H1 (cell line): Measurements from ENCODE around the gene FOSL2. TPM values are rescaled to one million over a fixed set of nuclear protein-coding genes. Genes with fewer than 3 reads are reported as not detected.

Source experiments
- CTCF ChIA-PET: fragments of 300-600 bp; sonication (Branson Sonifier 250); formaldehyde crosslinking; loops from one replicate; lab custom pipeline; 2021; ENCODE audit not compliant: partially characterized antibody; lab: Charles Lee
- POLR2A ChIA-PET: fragments of 300-600 bp; sonication (Branson Sonifier 250); formaldehyde crosslinking; loops from one replicate; lab custom pipeline; 2021; ENCODE audit warnings: inconsistent platforms; ENCODE audit not compliant: partially characterized antibody; lab: Charles Lee
- DNase-seq, 2 experiments: peaks; one replicate each; pipeline versions ENCODE4 v3.0.0 to v3.0.0-alpha.2; 2010 to 2022; ENCODE audit warnings: low spot score in 2 of 2, low read depth in 1 of 2, mixed read lengths in 1 of 2
- FAIRE-seq: peaks from 2 replicates; lab custom pipeline; 2011; peaks lifted over from hg19 to GRCh38; lab: Jason Lieb, UNC
- H2AFZ ChIP-seq: 2 replicates; pipeline ENCODE4 v1.8.1; 2012; ENCODE audit warnings: low read length, inconsistent platforms
- H2AK5ac ChIP-seq: 2 replicates; pipeline ENCODE4 v1.6.1; 2013; ENCODE audit warnings: low read depth, low read length
- H2BK120ac ChIP-seq: replicated peaks from 2 replicates; pipeline ENCODE3; 2013; ENCODE audit warnings: low read depth, low read length, inconsistent platforms
- H2BK12ac ChIP-seq: 2 replicates; pipeline ENCODE4 v1.6.1; 2013; ENCODE audit warnings: low read depth, low read length
- H2BK15ac ChIP-seq: 2 replicates; pipeline ENCODE4 v1.6.1; 2013; ENCODE audit warnings: low read length
- H2BK20ac ChIP-seq: 2 replicates; pipeline ENCODE4 v1.6.1; 2013; ENCODE audit warnings: low read length
- H2BK5ac ChIP-seq: 2 replicates; pipeline ENCODE4 v1.6.1; 2013; ENCODE audit warnings: low read depth, low read length
- H3K14ac ChIP-seq: 2 replicates; pipeline ENCODE4 v1.6.1; 2013; ENCODE audit warnings: inconsistent platforms; ENCODE audit not compliant: insufficient read length
- H3K18ac ChIP-seq: 2 replicates; pipeline ENCODE4 v1.6.1; 2013; ENCODE audit warnings: low read length; ENCODE audit errors: extremely low read depth
- H3K23ac ChIP-seq: 2 replicates; pipeline ENCODE4 v1.6.1; 2013; ENCODE audit warnings: inconsistent platforms; ENCODE audit not compliant: insufficient read length
- H3K23me2 ChIP-seq: 2 replicates; pipeline ENCODE4 v1.6.1; 2013; ENCODE audit warnings: low read depth, low read length
- H3K27ac ChIP-seq: 2 replicates; pipeline ENCODE4 v1.6.1; 2011; ENCODE audit warnings: low read depth, low read length, inconsistent platforms
- H3K27me3 ChIP-seq, 4 experiments: replicated peaks in 1 of 4; 1 replicate in 1 of 4; 2 replicates in 3 of 4; pipeline versions ENCODE4 v1.6.1 to v1.8.1; 2011 to 2013; ENCODE audit warnings: low read length in 3 of 4, mild to moderate bottlenecking in 3 of 4, inconsistent platforms in 2 of 4, mixed read lengths in 2 of 4, moderate library complexity in 1 of 4; ENCODE audit not compliant: control insufficient read depth in 3 of 4, insufficient read depth in 3 of 4; ENCODE audit errors: extremely low read depth in 1 of 4
- H3K36me3 ChIP-seq, 4 experiments: 2 replicates each; pipeline versions ENCODE4 v1.6.1 to v1.8.1; 2011 to 2013; ENCODE audit warnings: mild to moderate bottlenecking in 4 of 4, low read length in 3 of 4, moderate library complexity in 2 of 4, control low read depth in 1 of 4, inconsistent platforms in 1 of 4; ENCODE audit not compliant: insufficient read depth in 4 of 4, control insufficient read depth in 2 of 4
- H3K4ac ChIP-seq: replicated peaks from 2 replicates; pipeline ENCODE3; 2013; ENCODE audit warnings: low read length, low read depth, mixed read lengths, inconsistent platforms; ENCODE audit not compliant: insufficient read length
- H3K4me1 ChIP-seq, 4 experiments: replicated peaks in 1 of 4; 1 replicate in 1 of 4; 2 replicates in 3 of 4; pipeline versions ENCODE4 v1.6.1 to v1.8.1; 2011 to 2013; ENCODE audit warnings: low read length in 3 of 4, inconsistent platforms in 2 of 4, mixed read lengths in 1 of 4; ENCODE audit not compliant: insufficient read depth in 4 of 4, control insufficient read depth in 3 of 4
- H3K4me2 ChIP-seq, 2 experiments: 2 replicates each; pipeline versions ENCODE4 v1.6.1 to v1.8.1; 2011 to 2013; ENCODE audit warnings: low read depth in 2 of 2, low read length in 2 of 2, control low read depth in 1 of 2, inconsistent platforms in 1 of 2, mild to moderate bottlenecking in 1 of 2; ENCODE audit not compliant: insufficient read depth in 1 of 2
- H3K4me3 ChIP-seq, 4 experiments: fragments of 200-600, 300-600 bp in 1 of 4; sonication (generic), shearing (Covaris generic), sonication (Bioruptor Twin) in 1 of 4; 2 replicates each; pipeline versions ENCODE4 v1.5.1 to v1.8.1; 2011 to 2016; ENCODE audit warnings: low read length in 4 of 4, low read depth in 3 of 4, control low read depth in 2 of 4, inconsistent platforms in 2 of 4, mild to moderate bottlenecking in 2 of 4, mixed read lengths in 1 of 4, moderate library complexity in 1 of 4; ENCODE audit not compliant: insufficient read depth in 2 of 4; ENCODE audit errors: extremely low read depth in 1 of 4
- H3K56ac ChIP-seq: replicated peaks from 2 replicates; pipeline ENCODE3; 2013; ENCODE audit warnings: low read depth, mild to moderate bottlenecking, mixed read lengths, low read length, inconsistent platforms; ENCODE audit not compliant: insufficient read length
- H3K79me1 ChIP-seq: 2 replicates; pipeline ENCODE4 v1.6.1; 2013; ENCODE audit warnings: low read depth, low read length, control low read depth
- H3K79me2 ChIP-seq, 2 experiments: 2 replicates each; pipeline versions ENCODE4 v1.6.1 to v1.8.1; 2012 to 2013; ENCODE audit warnings: low read length in 2 of 2, mild to moderate bottlenecking in 2 of 2, inconsistent platforms in 1 of 2; ENCODE audit not compliant: insufficient read depth in 2 of 2, control insufficient read depth in 1 of 2
- H3K9ac ChIP-seq, 4 experiments: replicated peaks in 1 of 4; 1 replicate in 1 of 4; 2 replicates in 3 of 4; pipeline versions ENCODE4 v1.6.1 to v1.8.1; 2011 to 2013; ENCODE audit warnings: low read depth in 3 of 4, low read length in 3 of 4, control low read depth in 2 of 4, mild to moderate bottlenecking in 2 of 4, moderate library complexity in 2 of 4, inconsistent platforms in 1 of 4; ENCODE audit errors: extremely low read depth in 1 of 4
- H3K9me3 ChIP-seq, 2 experiments: 2 replicates each; pipeline versions ENCODE4 v1.6.1 to v1.8.1; 2012 to 2013; ENCODE audit warnings: mild to moderate bottlenecking in 2 of 2, moderate library complexity in 2 of 2, control low read depth in 1 of 2, inconsistent platforms in 1 of 2, low read depth in 1 of 2, low read length in 1 of 2, mixed read lengths in 1 of 2; ENCODE audit not compliant: insufficient read depth in 2 of 2
- H4K20me1 ChIP-seq, 2 experiments: replicated peaks in 1 of 2; 2 replicates each; pipeline versions ENCODE3 to v1.8.1; 2011 to 2013; ENCODE audit warnings: inconsistent platforms in 2 of 2, low read length in 2 of 2, mild to moderate bottlenecking in 1 of 2; ENCODE audit not compliant: insufficient read depth in 2 of 2, control insufficient read depth in 1 of 2
- H4K5ac ChIP-seq: 2 replicates; pipeline ENCODE4 v1.6.1; 2013; ENCODE audit warnings: low read length, low read depth, mixed read lengths, inconsistent platforms; ENCODE audit not compliant: insufficient read length
- H4K8ac ChIP-seq: 2 replicates; pipeline ENCODE4 v1.8.0; 2013; ENCODE audit warnings: mild to moderate bottlenecking, moderate library complexity, low read length, inconsistent platforms; ENCODE audit not compliant: insufficient read depth; ENCODE audit errors: extremely low read depth
- H4K91ac ChIP-seq: replicated peaks from 2 replicates; pipeline ENCODE3; 2013; ENCODE audit warnings: low read length, mixed read lengths, inconsistent platforms; ENCODE audit not compliant: insufficient read length
- BRCA1 ChIP-seq: IDR thresholded peaks from 2 replicates; pipeline ENCODE4 v1.6.1; 2012; ENCODE audit warnings: low read depth, low read length, improper control_type of control experiment
- JUN ChIP-seq: IDR thresholded peaks from 2 replicates; pipeline ENCODE4 v1.6.1; 2011; ENCODE audit warnings: low read depth, mild to moderate bottlenecking, improper control_type of control experiment, low read length
- MAFK ChIP-seq: IDR thresholded peaks from 2 replicates; pipeline ENCODE4 v1.6.1; 2012; ENCODE audit warnings: low read depth, mild to moderate bottlenecking, improper control_type of control experiment, low read length
- POLR2A ChIP-seq, 2 experiments: IDR thresholded peaks; 1 replicate in 1 of 2; 2 replicates in 1 of 2; pipeline ENCODE4 v1.6.1; 2011; ENCODE audit warnings: low read depth in 2 of 2, low read length in 2 of 2, mild to moderate bottlenecking in 2 of 2; ENCODE audit errors: control extremely low read depth in 1 of 2
- SIRT6 ChIP-seq: IDR thresholded peaks from one replicate; pipeline ENCODE4 v1.7.1; 2012; ENCODE audit warnings: low read length, inconsistent platforms
- SIX5 ChIP-seq: IDR thresholded peaks from 2 replicates; pipeline ENCODE4 v1.6.1; 2011; ENCODE audit warnings: mild to moderate bottlenecking, low read depth, low read length
- SP4 ChIP-seq: IDR thresholded peaks from 2 replicates; pipeline ENCODE4 v1.6.1; 2012; ENCODE audit warnings: low read length, inconsistent platforms
- TCF12 ChIP-seq: IDR thresholded peaks from 2 replicates; pipeline ENCODE4 v1.6.1; 2011; ENCODE audit warnings: low read depth, mild to moderate bottlenecking, low read length
- ZNF274 ChIP-seq: IDR thresholded peaks from 2 replicates; pipeline ENCODE4 v1.7.0; 2012; ENCODE audit warnings: low read length, borderline replicate concordance; ENCODE audit errors: extremely low read depth
- WGBS, 2 experiments: shearing (Covaris generic) in 1 of 2; methylation state at CpG; one replicate each; pipeline versions ENCODE4 v1.1.6 to v1.1.7; 2013 to 2015; ENCODE audit warnings: low lambda C conversion rate in 2 of 2, mixed read lengths in 2 of 2, inconsistent platforms in 1 of 2, low coverage in 1 of 2, missing lambda C conversion rate in 1 of 2; ENCODE audit not compliant: insufficient replicate concordance in 2 of 2, insufficient coverage in 1 of 2, insufficient read length in 1 of 2; ENCODE audit errors: extremely low coverage in 1 of 2, missing lambda C conversion rate in 1 of 2; 5-methylcytosine and 5-hydroxymethylcytosine counted together
- polyA plus RNA-seq, 7 experiments: library from polyadenylated mRNA; depleted of rRNA in 3 of 7; stranded (reverse) in 5 of 7; unstranded in 2 of 7; fragments of >200 nt in 5 of 7; fragments of 200-250 nt in 2 of 7; gene quantifications; 1 replicate in 5 of 7; 2 replicates in 1 of 7; 4 replicates in 1 of 7; pipeline versions ENCODE4 v1.2.1 to v1.2.3, GENCODE V29; 2011 to 2013; ENCODE audit warnings: missing spikeins in 2 of 7, mixed read lengths in 2 of 7
- total RNA-seq: library from RNA; stranded (reverse); fragmentation: NEBNext Ultra II Directional; extraction: Animal tissue kit (Norgen Biotek cat#: 25700); gene quantifications from 2 replicates; pipeline ENCODE4 v1.2.1, GENCODE V29; 2021
- TF ChIP-seq, protein P1 (sequence below), 3 experiments: IDR thresholded peaks; 1 replicate in 2 of 3; 2 replicates in 1 of 3; pipeline versions ENCODE4 v1.5.1 to v1.6.1; 2011; ENCODE audit warnings: low read length in 3 of 3, mild to moderate bottlenecking in 3 of 3, inconsistent platforms in 2 of 3, low read depth in 1 of 3, moderate library complexity in 1 of 3; ENCODE audit not compliant: insufficient read depth in 1 of 3; ENCODE audit errors: control extremely low read depth in 1 of 3

FOSL2 gene
- total and polyA plus RNA-seq, 2 of the 8 experiments (the other 6 are each of a cell fraction or from before 2014, with no cell fraction given), result 1.5 to 4.5 TPM

DNA sequence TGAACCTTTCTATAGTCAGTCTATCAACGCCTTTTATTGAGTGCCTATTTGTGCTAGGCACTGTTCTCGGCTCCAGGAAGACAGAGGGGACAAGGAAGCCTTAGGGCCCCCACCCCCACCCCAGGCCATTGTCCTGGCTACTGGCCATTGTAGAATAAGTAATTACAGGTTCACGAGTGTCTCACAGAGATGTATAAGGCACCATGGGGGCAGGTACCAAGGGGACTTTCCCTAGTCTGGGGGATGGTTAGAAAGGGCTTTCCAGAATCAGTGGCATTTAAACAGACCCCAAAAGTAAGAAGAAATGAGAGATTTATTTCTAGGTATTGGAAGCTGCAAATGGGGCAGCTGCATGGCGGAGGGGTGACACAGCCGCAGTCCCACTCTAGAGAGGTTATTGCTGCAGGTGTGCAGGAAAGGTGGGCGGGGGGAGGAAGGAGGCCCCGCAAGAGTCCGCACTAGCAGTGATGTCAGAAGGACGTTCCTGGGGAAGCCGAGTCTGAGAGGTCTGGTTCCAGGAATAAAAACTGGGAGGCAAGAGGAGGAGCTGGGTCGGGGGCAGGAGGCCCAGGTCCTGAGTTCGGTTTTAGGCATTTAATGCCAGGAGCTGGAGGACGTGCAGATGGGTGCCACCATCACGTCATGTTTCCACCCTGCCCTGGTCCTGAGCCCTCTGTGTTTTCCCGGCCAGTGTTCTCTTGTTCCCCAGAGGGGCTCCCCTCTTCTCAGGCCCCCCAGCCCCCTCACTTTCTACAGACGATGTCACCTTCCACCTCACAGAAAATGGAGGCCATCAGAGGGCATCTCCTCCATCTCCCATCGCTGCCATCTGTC lies 30.5 kb downstream of the FOSL2 start:
- Histone ChIP-seq H4K8ac (no peak overlapping the region), H3K4ac (no peak overlapping the region), H3K56ac (no peak overlapping the region), H3K36me3 (no peaks in the 10 kb centered on the region), H3K79me2 (no peaks in the 10 kb centered on the region), H4K5ac (no peak overlapping the region), H2BK120ac (no peak overlapping the region), H2BK12ac (no peak overlapping the region), H3K23ac (no peak overlapping the region), H3K14ac (no peak overlapping the region), H3K4me3 (no peak overlapping the region), H3K9ac (no peak overlapping the region), H3K27ac (no peak overlapping the region), H2AK5ac (no peak overlapping the region), H3K18ac (no peak overlapping the region), H2AFZ (no peak overlapping the region), H3K79me1 (no peaks in the 10 kb centered on the region), H2BK5ac (no peak overlapping the region), H4K91ac (no peak overlapping the region), H3K9me3 (no peaks in the 10 kb centered on the region), H4K20me1 (no peaks in the 10 kb centered on the region), H3K4me2 (no peak overlapping the region), H2BK15ac (no peak overlapping the region), H3K27me3 (no peaks in the 10 kb centered on the region; a peak in 1 of 7 replicates), H2BK20ac (no peak overlapping the region), H3K4me1 (no peaks in the 10 kb centered on the region), H3K23me2 (no peaks in the 10 kb centered on the region)
- 89% methylated on average over 17 of the region's 17 CpGs; no CpG with 5 or more reads in 1 of the 2 experiments for WGBS, 2 experiments
- POLR2A ChIA-PET, result interaction anchor here (1.0 kb wide), 1 partner anchor 9 kb away, joined by 3 read pairs; no protein-coding TSS in a partner anchor
- DNase-seq (no peak), FAIRE-seq (no peak)
- CTCF ChIA-PET, result interaction anchor here (1.8 kb wide), 1 partner anchor 10 kb away, joined by 5 read pairs; no protein-coding TSS in a partner anchor
- TF ChIP-seq SIRT6, result no peak
- TF ChIP-seq POLR2A (IDR thresholded peaks at IDR 0.05; ENCODE audit: control extremely low read depth in 1 of 2, low read depth in 2 of 2, low read length in 2 of 2), result no peak
- no peak for TF ChIP-seq BRCA1
- no peak for TF ChIP-seq SP4
- no peak for TF ChIP-seq TCF12
- no peak for TF ChIP-seq SIX5
- no peak for TF ChIP-seq JUN
- no peak for TF ChIP-seq MAFK
- TF ChIP-seq ZNF274, result no peak
- TF ChIP-seq, protein P1, sequence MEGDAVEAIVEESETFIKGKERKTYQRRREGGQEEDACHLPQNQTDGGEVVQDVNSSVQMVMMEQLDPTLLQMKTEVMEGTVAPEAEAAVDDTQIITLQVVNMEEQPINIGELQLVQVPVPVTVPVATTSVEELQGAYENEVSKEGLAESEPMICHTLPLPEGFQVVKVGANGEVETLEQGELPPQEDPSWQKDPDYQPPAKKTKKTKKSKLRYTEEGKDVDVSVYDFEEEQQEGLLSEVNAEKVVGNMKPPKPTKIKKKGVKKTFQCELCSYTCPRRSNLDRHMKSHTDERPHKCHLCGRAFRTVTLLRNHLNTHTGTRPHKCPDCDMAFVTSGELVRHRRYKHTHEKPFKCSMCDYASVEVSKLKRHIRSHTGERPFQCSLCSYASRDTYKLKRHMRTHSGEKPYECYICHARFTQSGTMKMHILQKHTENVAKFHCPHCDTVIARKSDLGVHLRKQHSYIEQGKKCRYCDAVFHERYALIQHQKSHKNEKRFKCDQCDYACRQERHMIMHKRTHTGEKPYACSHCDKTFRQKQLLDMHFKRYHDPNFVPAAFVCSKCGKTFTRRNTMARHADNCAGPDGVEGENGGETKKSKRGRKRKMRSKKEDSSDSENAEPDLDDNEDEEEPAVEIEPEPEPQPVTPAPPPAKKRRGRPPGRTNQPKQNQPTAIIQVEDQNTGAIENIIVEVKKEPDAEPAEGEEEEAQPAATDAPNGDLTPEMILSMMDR (IDR thresholded peaks at IDR 0.05; ENCODE audit: control extremely low read depth in 1 of 3, insufficient read depth in 1 of 3, low read depth in 1 of 3, low read length in 3 of 3), result no peak
